Stimulated activated CD4-positive, alpha-beta T cell treated with anti-CD3 and anti-CD28 coated beads, Interleukin-1b, Interleukin-23, amount 100 ng/mL, for 1 hour (primary cell): ENCODE measurements around the gene ISG15.

Source experiments
- DNase-seq, 2 donors: peaks; one replicate each; pipeline ENCODE4 v3.0.0-alpha.2; 2020; ENCODE audit warnings: low read depth in 2 of 2

The ISG15 gene

GRCh38 chr1:1059494-1060280, 46.4 kb downstream of the ISG15 start:
- peak; percentile 84 to 98 for DNase-seq

GRCh38 chr1:1060281-1061000, 47.1 kb downstream of the ISG15 start:
- DNase-seq: no peak

- DNase-seq: no peak
Measured at GRCh38 chr1:1061682-1062345, 48.5 kb downstream of the ISG15 start.

GRCh38 chr1:1062348-1063163, 49.3 kb downstream of the ISG15 start:
- DNase-seq: no peak

GRCh38 chr1:1063261-1063944, 50.1 kb downstream of the ISG15 start:
- DNase-seq: no peak
